ENCODE results near the gene CALM3. TPM values are rescaled to one million over a fixed set of nuclear protein-coding genes. Genes with fewer than 3 reads are reported as not detected.

The CALM3 gene
- total RNA-seq, 1 experiment from 2014 or later: 343 TPM

DNA sequence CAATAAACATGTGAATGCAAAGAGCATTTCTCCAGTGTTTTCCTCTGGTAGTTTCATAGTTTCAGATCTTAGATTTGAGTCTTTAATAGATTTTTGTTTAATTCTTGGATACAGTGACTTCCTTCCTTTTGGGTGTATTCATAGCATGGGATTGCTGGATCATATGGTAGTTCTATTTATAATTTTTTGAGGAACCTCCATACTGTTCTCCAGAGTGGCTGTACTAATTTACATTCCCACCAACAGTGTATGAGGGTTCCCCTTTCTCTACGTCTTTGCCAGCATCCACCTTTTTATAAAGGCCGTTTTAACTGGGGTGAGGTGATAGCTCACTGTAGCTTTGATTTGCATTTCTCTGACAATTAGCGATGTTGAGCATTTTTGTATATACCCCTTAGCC, 9.3 kb upstream of the CALM3 start:
- Histone ChIP-seq H3K79me2 (ENCODE audit: insufficient read depth, low read length) (no peaks in the 10 kb centered on the region), H3K4me2 (ENCODE audit: insufficient read depth, insufficient read length, low read length) (no peak overlapping the region), H3K79me1 (ENCODE audit: insufficient read depth, low read depth, low read length, poor library complexity, severe bottlenecking) (no peaks in the 10 kb centered on the region), H3K56ac (ENCODE audit: insufficient read length, low read depth, low read length) (no peak overlapping the region), H2BK12ac (ENCODE audit: insufficient read length, low read depth, low read length) (no peak overlapping the region), H2BK120ac (ENCODE audit: low read depth, low read length, poor library complexity, severe bottlenecking) (no peak overlapping the region), H3K9me3 (ENCODE audit: control insufficient read depth, low read depth, low read length) (no peaks in the 10 kb centered on the region), H3K4me1 (ENCODE audit: insufficient read depth, low read length) (no peaks in the 10 kb centered on the region), H3K23ac (ENCODE audit: insufficient read length, low read depth, low read length) (no peak overlapping the region), H3K27ac (ENCODE audit: insufficient read length, low read depth, low read length) (no peak overlapping the region), H2AFZ (ENCODE audit: low read length) (no peak overlapping the region), H4K8ac (replicated peaks; ENCODE audit: insufficient read length, low read depth, low read length) (no peak overlapping the region), H3K18ac (ENCODE audit: insufficient read length, low read depth, low read length) (no peak overlapping the region), H2BK20ac (ENCODE audit: low read depth, low read length, poor library complexity, severe bottlenecking) (no peak overlapping the region), H3K23me2 (ENCODE audit: insufficient read length, low read depth, low read length, poor library complexity, severe bottlenecking) (no peaks in the 10 kb centered on the region), H3K9ac (ENCODE audit: extremely low read depth, insufficient read length, low read length) (no peak overlapping the region), H4K91ac (ENCODE audit: insufficient read length, low read depth, low read length) (no peak overlapping the region), H2BK5ac (ENCODE audit: insufficient read length, low read length) (no peak overlapping the region), H4K5ac (ENCODE audit: insufficient read length, low read depth, low read length) (no peak overlapping the region), H2BK15ac (ENCODE audit: low read depth, low read length) (no peak overlapping the region), H3T11ph (ENCODE audit: low read length) (no peak overlapping the region), H3K27me3 (ENCODE audit: insufficient read depth, low read length) (no peaks in the 10 kb centered on the region), H3K14ac (ENCODE audit: insufficient read depth, low read length) (no peak overlapping the region), H4K20me1 (ENCODE audit: control insufficient read depth, insufficient read depth, insufficient read length) (no peaks in the 10 kb centered on the region), H3K4ac (ENCODE audit: low read depth, low read length) (no peak overlapping the region), H2AK5ac (ENCODE audit: insufficient read length, low read length) (no peak overlapping the region)
- TF ChIP-seq CTCF (conservative IDR thresholded peaks at IDR 0.05): no peak
- H3K9me3 Mint-ChIP-seq: no peaks in the 10 kb centered on the region
- no peaks in the 10 kb centered on the region for H3K4me1 Mint-ChIP-seq
- H3K27me3 Mint-ChIP-seq (ENCODE audit: low read depth): peaks cover 8% of the 10 kb centered on the region
- no peak overlapping the region for H3K27ac Mint-ChIP-seq
- DNase-seq: no peak
- WGBS (ENCODE audit: extremely low coverage, insufficient read length, low lambda C conversion rate): no CpG with 5 or more reads among the region's 3 CpGs
- H3K4me3 Mint-ChIP-seq: no peak overlapping the region
- H3K36me3 Mint-ChIP-seq (ENCODE audit: insufficient read depth in 1 of 3, low read depth in 3 of 3): no peaks in the 10 kb centered on the region

All from H9 (cell line).